ENCODE measurements around the gene LCP1. TPM values are rescaled to one million over a fixed set of nuclear protein-coding genes. Genes with fewer than 3 reads are reported as not detected.

The LCP1 gene
- total and polyA plus RNA-seq, 2 of the 13 experiments (the other 11 are each of a cell fraction or from before 2014, with no cell fraction given) = 1.6 TPM

- TF ChIP-seq ZNF891 (CRISPR knock-in tag; IDR thresholded peaks at IDR 0.05) (no peak), MLXIP (CRISPR knock-in tag; IDR thresholded peaks at IDR 0.05; ENCODE audit: borderline replicate concordance) (no peak), ZNF441 (CRISPR knock-in tag; IDR thresholded peaks at IDR 0.05; ENCODE audit: borderline replicate concordance) (peak; percentile 50; the same call in 1 of the 2 replicates), ZNF672 (CRISPR knock-in tag; IDR thresholded peaks at IDR 0.05) (no peak), ZNF788 (CRISPR knock-in tag; IDR thresholded peaks at IDR 0.05; ENCODE audit: borderline replicate concordance) (peak; percentile 53; the same call in 1 of the 2 replicates), ZNF567 (CRISPR knock-in tag; IDR thresholded peaks at IDR 0.05; ENCODE audit: borderline replicate concordance) (no peak), ARNT2 (CRISPR knock-in tag; IDR thresholded peaks at IDR 0.05; ENCODE audit: low read depth) (no peak), ZNF317 (CRISPR knock-in tag; IDR thresholded peaks at IDR 0.05) (0 out of 2 replicates have a peak, but pooled peaks have one; percentile 52), SP2 (CRISPR knock-in tag; IDR thresholded peaks at IDR 0.05) (no peak), ZNF772 (CRISPR knock-in tag; IDR thresholded peaks at IDR 0.05) (no peak), ZNF225 (CRISPR knock-in tag; IDR thresholded peaks at IDR 0.05) (no peak), ZNF782 (CRISPR knock-in tag; IDR thresholded peaks at IDR 0.05; ENCODE audit: borderline replicate concordance) (no peak), ISL2 (CRISPR knock-in tag; IDR thresholded peaks at IDR 0.05) (peak; percentile 92), YEATS2 (CRISPR knock-in tag; IDR thresholded peaks at IDR 0.05; ENCODE audit: borderline replicate concordance) (no peak), EP300 (IDR thresholded peaks at IDR 0.05; ENCODE audit: low read depth in 2 of 2, low read length in 2 of 2) (peak; percentile 80 to 95), EP300 (CRISPR knock-in tag; IDR thresholded peaks at IDR 0.05; ENCODE audit: borderline replicate concordance) (peak; percentile 84), ZNF33A (CRISPR knock-in tag; IDR thresholded peaks at IDR 0.05; ENCODE audit: borderline replicate concordance) (no peak), SATB2 (CRISPR knock-in tag; IDR thresholded peaks at IDR 0.05) (no peak), SMYD3 (CRISPR knock-in tag; IDR thresholded peaks at IDR 0.05) (no peak), MATR3 (CRISPR knock-in tag; IDR thresholded peaks at IDR 0.05) (no peak), ZC3H4 (CRISPR knock-in tag; IDR thresholded peaks at IDR 0.05; ENCODE audit: borderline replicate concordance) (no peak)
- TF ChIP-seq, protein P1, sequence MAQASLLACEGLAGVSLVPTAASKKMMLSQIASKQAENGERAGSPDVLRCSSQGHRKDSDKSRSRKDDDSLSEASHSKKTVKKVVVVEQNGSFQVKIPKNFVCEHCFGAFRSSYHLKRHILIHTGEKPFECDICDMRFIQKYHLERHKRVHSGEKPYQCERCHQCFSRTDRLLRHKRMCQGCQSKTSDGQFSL (CRISPR knock-in tag; IDR thresholded peaks at IDR 0.05) = no peak
- TF ChIP-seq, protein P2, sequence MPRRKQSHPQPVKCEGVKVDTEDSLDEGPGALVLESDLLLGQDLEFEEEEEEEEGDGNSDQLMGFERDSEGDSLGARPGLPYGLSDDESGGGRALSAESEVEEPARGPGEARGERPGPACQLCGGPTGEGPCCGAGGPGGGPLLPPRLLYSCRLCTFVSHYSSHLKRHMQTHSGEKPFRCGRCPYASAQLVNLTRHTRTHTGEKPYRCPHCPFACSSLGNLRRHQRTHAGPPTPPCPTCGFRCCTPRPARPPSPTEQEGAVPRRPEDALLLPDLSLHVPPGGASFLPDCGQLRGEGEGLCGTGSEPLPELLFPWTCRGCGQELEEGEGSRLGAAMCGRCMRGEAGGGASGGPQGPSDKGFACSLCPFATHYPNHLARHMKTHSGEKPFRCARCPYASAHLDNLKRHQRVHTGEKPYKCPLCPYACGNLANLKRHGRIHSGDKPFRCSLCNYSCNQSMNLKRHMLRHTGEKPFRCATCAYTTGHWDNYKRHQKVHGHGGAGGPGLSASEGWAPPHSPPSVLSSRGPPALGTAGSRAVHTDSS (CRISPR knock-in tag; conservative IDR thresholded peaks at IDR 0.05) = no peak
- TF ChIP-seq, protein P3, sequence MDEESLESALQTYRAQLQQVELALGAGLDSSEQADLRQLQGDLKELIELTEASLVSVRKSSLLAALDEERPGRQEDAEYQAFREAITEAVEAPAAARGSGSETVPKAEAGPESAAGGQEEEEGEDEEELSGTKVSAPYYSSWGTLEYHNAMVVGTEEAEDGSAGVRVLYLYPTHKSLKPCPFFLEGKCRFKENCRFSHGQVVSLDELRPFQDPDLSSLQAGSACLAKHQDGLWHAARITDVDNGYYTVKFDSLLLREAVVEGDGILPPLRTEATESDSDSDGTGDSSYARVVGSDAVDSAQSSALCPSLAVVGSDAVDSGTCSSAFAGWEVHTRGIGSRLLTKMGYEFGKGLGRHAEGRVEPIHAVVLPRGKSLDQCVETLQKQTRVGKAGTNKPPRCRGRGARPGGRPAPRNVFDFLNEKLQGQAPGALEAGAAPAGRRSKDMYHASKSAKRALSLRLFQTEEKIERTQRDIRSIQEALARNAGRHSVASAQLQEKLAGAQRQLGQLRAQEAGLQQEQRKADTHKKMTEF (CRISPR knock-in tag; IDR thresholded peaks at IDR 0.05) = peak; percentile 57
Measured at GRCh38 chr13:46109451-46109850, 72.5 kb downstream of the LCP1 start (continued).
